DOHH2 (cell line): ENCODE measurements around the gene LALBA.

Experiments
- CTCF ChIP-seq: fragments of 200-600 bp; sonication (generic); IDR thresholded peaks from one replicate; pipeline ENCODE4 v1.5.1; 2014; ENCODE audit warnings: antibody characterized with exemption, mild to moderate bottlenecking, low read depth, low read length; ENCODE audit not compliant: poor library complexity, severe bottlenecking
- EZH2phosphoT487 ChIP-seq: fragments of 200-600 bp; sonication (generic); IDR thresholded peaks from 2 replicates; pipeline ENCODE4 v1.6.1; 2017; ENCODE audit warnings: borderline replicate concordance, mild to moderate bottlenecking, antibody characterized with exemption, low read length, moderate library complexity, mixed read lengths

- no peak for TF ChIP-seq CTCF
- TF ChIP-seq EZH2phosphoT487, result no peak
These were observed 2.5 kb upstream of the LALBA start for GRCh38 chr12:48572326-48572725.
